Tibial nerve (tissue), 4 donors: ENCODE results near the gene OCA2. TPM values are rescaled to one million over a fixed set of nuclear protein-coding genes. Genes with fewer than 3 reads are reported as not detected.
"Not testable (repeated sequence)": the region's sequence is repeated elsewhere in the genome, so short reads cannot be mapped to it uniquely, and the experiment has no call there.

Source experiments
- DNase-seq, 2 donors: peaks; one replicate each; pipeline ENCODE4 v3.0.0-alpha.2; 2019; ENCODE audit warnings: low spot score in 2 of 2
- H3K27ac ChIP-seq, 4 donors: fragments of 200-600 bp; sonication (generic) in 3 of 4; one replicate each; pipeline ENCODE4 v1.5.1; 2017 to 2019; ENCODE audit warnings: mild to moderate bottlenecking in 1 of 4
- H3K27me3 ChIP-seq, 2 donors: fragments of 200-600 bp; sonication (generic) in 1 of 2; one replicate each; pipeline versions ENCODE4 v1.5.1 to v1.6.0; 2017 to 2019
- H3K36me3 ChIP-seq, 3 donors: fragments of 200-600 bp; sonication (generic); one replicate each; pipeline ENCODE4 v1.5.1; 2018 to 2019
- H3K4me1 ChIP-seq, 4 donors: fragments of 200-600 bp; sonication (generic) in 3 of 4; one replicate each; pipeline ENCODE4 v1.5.1; 2017 to 2019
- H3K4me3 ChIP-seq, 4 donors: fragments of 200-600 bp; sonication (generic) in 3 of 4; one replicate each; pipeline ENCODE4 v1.5.1; 2017 to 2019; ENCODE audit warnings: mild to moderate bottlenecking in 1 of 4, moderate library complexity in 1 of 4
- H3K9me3 ChIP-seq, 4 donors: fragments of 200-600 bp; sonication (generic) in 3 of 4; one replicate each; pipeline ENCODE4 v1.5.1; 2017 to 2019
- EP300 ChIP-seq, 2 donors: sonication (generic); formaldehyde crosslinking; IDR thresholded peaks; one replicate each; pipeline ENCODE4 v1.6.1; 2017; ENCODE audit warnings: antibody characterized with exemption in 2 of 2, mild to moderate bottlenecking in 1 of 2
- POLR2A ChIP-seq, 2 donors: fragments of 450-650 bp; IDR thresholded peaks; one replicate each; pipeline ENCODE4 v1.6.1; 2017; ENCODE audit warnings: antibody characterized with exemption in 2 of 2, mild to moderate bottlenecking in 2 of 2, moderate library complexity in 2 of 2
- WGBS, 2 donors: methylation state at CpG; one replicate each; pipeline ENCODE4 v1.1.5; 2018; 5-methylcytosine and 5-hydroxymethylcytosine counted together
- total RNA-seq, 4 donors: library from RNA; depleted of rRNA; stranded (reverse); fragments of >200 nt; gene quantifications; one replicate each; pipeline ENCODE4 v1.1.0, GENCODE V29; 2016
- TF ChIP-seq, protein P1 (sequence below), 5 experiments: fragments of 200-600 bp in 3 of 5; fragments of 450-650 bp in 2 of 5; sonication (generic) in 3 of 5; IDR thresholded peaks; one replicate each; pipeline ENCODE4 v1.5.1; 2016 to 2019; ENCODE audit warnings: antibody characterized with exemption in 5 of 5, mild to moderate bottlenecking in 3 of 5, moderate library complexity in 2 of 5

OCA2 gene
- total RNA-seq, 4 donors from 2014 or later: 2.7 to 19.7 (median 6.5) TPM; not detected in 1

DNA sequence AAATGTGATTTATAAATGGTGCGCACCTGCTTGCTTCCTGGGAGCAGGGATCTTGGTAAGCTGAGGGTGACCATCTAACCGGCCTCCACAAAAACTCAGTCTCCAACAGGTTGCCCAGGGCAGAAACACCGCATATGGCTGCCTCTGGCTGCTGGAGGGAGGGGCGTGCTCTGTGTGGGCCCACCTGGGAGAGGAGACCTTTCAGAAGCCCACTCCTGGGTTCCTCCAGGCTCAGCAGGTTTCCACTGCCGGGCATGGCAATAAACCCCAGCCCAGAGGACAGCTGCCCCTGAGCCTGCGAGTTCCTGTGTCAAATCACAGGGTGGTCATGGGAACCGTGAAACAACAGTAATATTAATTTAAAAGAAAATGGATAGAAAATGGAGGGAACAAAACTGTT, 85.6 kb downstream of the OCA2 start:
- TF ChIP-seq, protein P1, sequence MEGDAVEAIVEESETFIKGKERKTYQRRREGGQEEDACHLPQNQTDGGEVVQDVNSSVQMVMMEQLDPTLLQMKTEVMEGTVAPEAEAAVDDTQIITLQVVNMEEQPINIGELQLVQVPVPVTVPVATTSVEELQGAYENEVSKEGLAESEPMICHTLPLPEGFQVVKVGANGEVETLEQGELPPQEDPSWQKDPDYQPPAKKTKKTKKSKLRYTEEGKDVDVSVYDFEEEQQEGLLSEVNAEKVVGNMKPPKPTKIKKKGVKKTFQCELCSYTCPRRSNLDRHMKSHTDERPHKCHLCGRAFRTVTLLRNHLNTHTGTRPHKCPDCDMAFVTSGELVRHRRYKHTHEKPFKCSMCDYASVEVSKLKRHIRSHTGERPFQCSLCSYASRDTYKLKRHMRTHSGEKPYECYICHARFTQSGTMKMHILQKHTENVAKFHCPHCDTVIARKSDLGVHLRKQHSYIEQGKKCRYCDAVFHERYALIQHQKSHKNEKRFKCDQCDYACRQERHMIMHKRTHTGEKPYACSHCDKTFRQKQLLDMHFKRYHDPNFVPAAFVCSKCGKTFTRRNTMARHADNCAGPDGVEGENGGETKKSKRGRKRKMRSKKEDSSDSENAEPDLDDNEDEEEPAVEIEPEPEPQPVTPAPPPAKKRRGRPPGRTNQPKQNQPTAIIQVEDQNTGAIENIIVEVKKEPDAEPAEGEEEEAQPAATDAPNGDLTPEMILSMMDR (IDR thresholded peaks at IDR 0.05): no peak
- TF ChIP-seq POLR2A (IDR thresholded peaks at IDR 0.05) (no peak), EP300 (IDR thresholded peaks at IDR 0.05) (no peak)
- no peak overlapping the region for H3K4me3 ChIP-seq
- no peak for DNase-seq
- 90 to 93% methylated on average over 7 of the region's 7 CpGs for WGBS, 2 donors
- H3K27ac ChIP-seq: no peak overlapping the region
- H3K4me1 ChIP-seq: no peaks in the 10 kb centered on the region
- H3K27me3 ChIP-seq: no peaks in the 10 kb centered on the region
- H3K36me3 ChIP-seq: no peaks in the 10 kb centered on the region
- H3K9me3 ChIP-seq: peaks cover 0 to 16% (median 0%) of the 10 kb centered on the region in 4 donors

DNA sequence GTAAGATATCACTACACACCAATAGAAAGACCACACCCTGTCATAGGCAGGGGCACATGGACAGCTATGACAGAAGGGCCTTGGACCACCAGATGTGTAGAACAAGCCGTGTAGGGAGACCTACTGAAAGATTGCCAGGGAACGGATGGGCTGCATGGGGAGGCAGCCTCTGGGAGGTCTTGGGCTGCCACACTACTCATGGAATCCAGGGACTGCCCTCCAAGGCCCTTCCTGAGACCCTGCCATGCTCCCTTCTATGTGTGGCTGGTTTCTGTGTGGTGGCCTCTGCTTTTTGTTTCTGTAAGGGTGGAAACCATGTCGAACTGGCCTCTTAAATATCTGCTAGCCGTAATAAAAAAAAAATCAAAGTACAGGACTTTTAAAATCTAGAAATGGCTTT, 86.9 kb downstream of the OCA2 start:
- WGBS, 2 donors: 81 to 90% methylated on average over 4 of the region's 4 CpGs

DNA sequence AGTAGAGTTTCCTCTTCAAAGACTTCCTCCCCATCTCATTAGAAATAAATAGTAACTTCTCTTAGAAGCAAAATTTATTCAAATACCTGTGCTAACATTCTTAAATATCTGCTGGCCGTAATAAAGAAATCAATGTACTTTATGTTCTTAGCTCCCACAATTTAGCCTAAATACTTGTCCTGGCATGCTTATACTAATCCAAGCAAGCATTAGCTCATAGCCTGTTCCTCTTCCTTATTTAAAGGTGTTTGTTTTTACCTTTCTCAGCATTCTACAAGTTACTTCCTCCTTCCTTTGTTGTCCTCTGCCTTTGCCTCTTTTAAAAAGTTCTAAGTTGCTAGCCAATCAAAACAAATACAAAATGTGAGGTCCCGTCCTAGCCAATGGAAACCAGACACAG, 90.9 kb downstream of the OCA2 start:
- not testable (repeated sequence) for DNase-seq, H3K36me3 ChIP-seq, H3K27ac ChIP-seq, H3K27me3 ChIP-seq, H3K4me3 ChIP-seq, H3K4me1 ChIP-seq
- H3K9me3 ChIP-seq: peaks cover 0 to 16% (median 0%) of the 10 kb centered on the region in 4 donors
- WGBS, 2 donors: 86 to 87% methylated on average over 2 of the region's 2 CpGs

More for the DNA sequence above, 86.9 kb downstream of the OCA2 start:
- Histone ChIP-seq H3K27me3 (no peaks in the 10 kb centered on the region), H3K4me1 (no peaks in the 10 kb centered on the region), H3K27ac (no peak overlapping the region), H3K36me3 (no peaks in the 10 kb centered on the region), H3K4me3 (no peak overlapping the region), H3K9me3 (peaks cover 0 to 16% (median 0%) of the 10 kb centered on the region in 4 donors)
- DNase-seq: no peak
- no peak for TF ChIP-seq EP300 (IDR thresholded peaks at IDR 0.05)
- TF ChIP-seq, protein P1 (IDR thresholded peaks at IDR 0.05): no peak
- TF ChIP-seq POLR2A (IDR thresholded peaks at IDR 0.05): no peak

DNA sequence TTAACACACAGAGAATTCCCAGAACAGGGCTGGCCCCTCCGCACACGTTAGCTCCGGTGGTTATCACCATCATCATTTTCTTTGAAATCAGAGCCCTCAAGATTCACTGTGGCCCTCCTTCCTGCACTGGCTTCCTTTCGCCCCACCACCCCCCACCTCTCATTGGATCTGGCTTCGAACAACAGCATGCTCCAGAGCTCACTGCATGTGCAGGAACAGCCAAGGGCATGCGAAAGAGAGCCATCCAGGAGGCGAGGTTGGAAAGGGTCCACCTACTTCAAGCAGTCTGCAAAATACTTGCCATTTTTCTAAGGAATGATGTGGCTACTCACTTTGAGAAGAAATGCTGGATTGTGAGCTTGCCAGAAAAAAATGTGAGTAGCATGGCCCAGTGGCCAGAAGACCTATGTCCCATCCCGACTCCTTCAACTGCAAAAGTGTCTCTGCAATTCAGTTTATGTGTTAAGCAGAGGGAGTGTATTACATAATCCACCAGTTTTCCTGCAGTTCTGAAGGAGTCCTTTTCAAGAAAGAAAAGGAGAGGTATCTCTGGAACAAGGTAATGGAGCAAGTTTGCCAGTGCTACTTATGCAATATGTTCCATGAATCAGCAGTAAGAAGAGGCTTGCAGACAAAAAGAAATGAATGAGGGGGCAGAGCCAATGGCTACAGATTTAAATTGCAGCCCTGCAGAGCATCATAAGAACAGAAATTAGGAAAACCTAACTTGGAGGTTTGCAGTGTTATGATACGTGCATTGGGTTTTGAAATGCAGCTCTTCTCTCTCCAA, 92.8 kb downstream of the OCA2 start:
- no peak overlapping the region for H3K27ac ChIP-seq
- TF ChIP-seq, protein P1 (IDR thresholded peaks at IDR 0.05): no peak
- TF ChIP-seq EP300 (IDR thresholded peaks at IDR 0.05) (no peak), POLR2A (IDR thresholded peaks at IDR 0.05) (no peak)
- no peak for DNase-seq
- WGBS, 2 donors: 76 to 78% methylated on average over 9 of the region's 9 CpGs
- peaks cover 0 to 16% (median 0%) of the 10 kb centered on the region in 4 donors for H3K9me3 ChIP-seq
- no peak overlapping the region for H3K4me3 ChIP-seq
- no peaks in the 10 kb centered on the region for H3K27me3 ChIP-seq
- no peaks in the 10 kb centered on the region for H3K36me3 ChIP-seq
- H3K4me1 ChIP-seq: no peaks in the 10 kb centered on the region

DNA sequence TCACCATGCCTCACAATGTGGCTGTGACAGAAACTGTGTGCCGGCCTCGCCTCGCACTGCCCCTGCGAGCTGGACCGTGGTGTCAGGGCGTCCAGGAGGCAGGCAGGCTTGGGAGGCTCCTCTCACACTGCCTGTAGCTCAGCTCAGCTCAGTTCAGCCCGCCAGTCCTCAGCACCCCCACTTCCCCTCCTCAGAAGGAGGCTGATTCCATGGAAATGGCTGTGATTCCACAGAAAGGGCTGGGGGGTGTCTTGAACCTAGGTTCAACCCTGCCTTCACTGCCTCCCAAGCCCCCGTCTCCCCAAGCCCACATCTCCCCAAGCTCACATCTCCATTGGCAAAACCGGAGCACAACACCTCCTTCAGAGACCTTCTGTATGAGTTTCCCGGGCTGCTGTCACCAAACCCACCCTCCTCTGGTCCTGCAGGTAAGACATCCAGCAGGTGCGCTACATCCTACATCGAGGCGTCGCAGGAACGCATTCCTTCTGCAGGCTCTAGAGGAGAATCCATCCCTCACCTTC, 94.0 kb downstream of the OCA2 start:
- TF ChIP-seq, protein P1 (IDR thresholded peaks at IDR 0.05): no peak
- no peak for TF ChIP-seq EP300 (IDR thresholded peaks at IDR 0.05)
- no peak for TF ChIP-seq POLR2A (IDR thresholded peaks at IDR 0.05)
- DNase-seq: no peak
- Histone ChIP-seq H3K4me1 (no peaks in the 10 kb centered on the region), H3K27ac (no peak overlapping the region), H3K4me3 (no peak overlapping the region), H3K27me3 (no peaks in the 10 kb centered on the region), H3K9me3 (peaks cover 0 to 14% (median 0%) of the 10 kb centered on the region in 4 donors), H3K36me3 (no peaks in the 10 kb centered on the region)
- 88% methylated on average over 15 of the region's 15 CpGs for WGBS, 2 donors
